ENCODE measurements around the gene UCHL5.

Gene UCHL5

DNA sequence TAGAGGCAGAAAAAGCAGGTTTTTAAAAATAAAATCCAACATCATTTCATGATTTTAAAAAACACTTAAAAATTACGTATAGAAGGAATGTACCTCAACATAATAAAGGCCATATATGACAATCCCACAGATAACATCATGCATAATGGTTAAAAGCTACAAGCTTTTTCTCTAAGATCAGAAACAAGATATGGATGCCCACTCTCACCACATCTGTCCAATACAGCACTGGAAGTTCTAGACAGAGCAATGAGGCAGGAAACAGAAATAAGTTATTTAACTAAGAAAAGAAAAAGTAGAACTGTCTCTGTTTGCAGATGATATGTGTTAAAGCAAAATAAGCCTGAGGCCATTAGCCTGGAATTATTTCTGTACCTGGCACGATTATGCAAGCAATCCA lies 96.3 kb downstream of the UCHL5 start:
- no peak for DNase-seq

Measured in CD4-positive, alpha-beta T cell treated with Interferon alpha-2 for 1 hour (primary cell).